ENCODE data around the gene CEMP1. TPM values are rescaled to one million over a fixed set of nuclear protein-coding genes. Genes with fewer than 3 reads are reported as not detected.

CEMP1 gene
- total RNA-seq, 1 experiment from 2014 or later: not detected

GRCh38 chr16:2507665-2508064, 23.5 kb downstream of the CEMP1 start:
- BruUV-seq (replicated peaks): no TSS peak

GRCh38 chr16:2507052-2507659, 24.1 kb downstream of the CEMP1 start:
- POLR2A ChIA-PET: no interaction called here
- intact Hi-C loops (cut with micrococcal nuclease; ENCODE audit: unreplicated experiment): no loop called here
- no TSS peak for BruUV-seq (replicated peaks)

More at GRCh38 chr16:2507665-2508064, 23.5 kb downstream of the CEMP1 start:
- POLR2A ChIA-PET: no interaction called here
- in situ Hi-C loops (cut with HindIII; ENCODE audit: low pct_unique_long_range_greater_than_20kb, low sequenced_read_pairs) (no loop called here), intact Hi-C loops (cut with micrococcal nuclease; ENCODE audit: unreplicated experiment) (no loop called here)
- Histone ChIP-seq H3K9me3 (ENCODE audit: control insufficient read depth, insufficient read depth, low read depth, low read length) (no peaks in the 10 kb centered on the region), H3K27ac (ENCODE audit: low read length) (no peak overlapping the region), H3K27me3 (ENCODE audit: control insufficient read depth, insufficient read depth, low read length) (no peaks in the 10 kb centered on the region), H3K36me3 (ENCODE audit: control insufficient read depth, insufficient read depth, low read length) (no peaks in the 10 kb centered on the region; the same call in 1 of the 2 replicates), H3K4me3 (ENCODE audit: low read depth in 2 of 2, low read length in 2 of 2) (no peak overlapping the region), H3K4me1 (ENCODE audit: control insufficient read depth, insufficient read depth, low read length) (peaks cover 5% of the 10 kb centered on the region)
- CTCF ChIA-PET: no interaction called here
- TF ChIP-seq POLR2AphosphoS5 (IDR thresholded peaks at IDR 0.05; ENCODE audit: low read depth, low read length): no peak
- no peak for TF ChIP-seq CTCF (IDR thresholded peaks at IDR 0.05)
- TF ChIP-seq SIN3A (IDR thresholded peaks at IDR 0.05; ENCODE audit: borderline replicate concordance, insufficient read depth, low read depth, low read length): no peak
- TF ChIP-seq TCF7L2 (IDR thresholded peaks at IDR 0.05; ENCODE audit: low read depth, low read length): no peak
- no peak for TF ChIP-seq REST (IDR thresholded peaks at IDR 0.05; ENCODE audit: insufficient read depth in 1 of 2, low read depth in 2 of 2, low read length in 1 of 2)
- DNase-seq (ENCODE audit: low read depth, low spot score) (no peak), ATAC-seq (no peak; the same call in 1 of the 2 replicates)

More at GRCh38 chr16:2507052-2507659, 24.1 kb downstream of the CEMP1 start:
- DNase-seq (ENCODE audit: low read depth, low spot score): no peak
- Histone ChIP-seq H3K27me3 (ENCODE audit: control insufficient read depth, insufficient read depth, low read length) (no peaks in the 10 kb centered on the region), H3K36me3 (ENCODE audit: control insufficient read depth, insufficient read depth, low read length) (no peaks in the 10 kb centered on the region; the same call in 1 of the 2 replicates), H3K9me3 (ENCODE audit: control insufficient read depth, insufficient read depth, low read depth, low read length) (no peaks in the 10 kb centered on the region), H3K27ac (ENCODE audit: low read length) (no peak overlapping the region), H3K4me1 (ENCODE audit: control insufficient read depth, insufficient read depth, low read length) (peaks cover 10% of the 10 kb centered on the region), H3K4me3 (ENCODE audit: low read depth in 2 of 2, low read length in 2 of 2) (no peak overlapping the region)
- TF ChIP-seq POLR2AphosphoS5 (IDR thresholded peaks at IDR 0.05; ENCODE audit: low read depth, low read length) (no peak), SIN3A (IDR thresholded peaks at IDR 0.05; ENCODE audit: borderline replicate concordance, insufficient read depth, low read depth, low read length) (no peak), CTCF (IDR thresholded peaks at IDR 0.05) (no peak), TCF7L2 (IDR thresholded peaks at IDR 0.05; ENCODE audit: low read depth, low read length) (no peak), REST (IDR thresholded peaks at IDR 0.05; ENCODE audit: insufficient read depth in 1 of 2, low read depth in 2 of 2, low read length in 1 of 2) (no peak)
- CTCF ChIA-PET: no interaction called here
- in situ Hi-C loops (cut with HindIII; ENCODE audit: low pct_unique_long_range_greater_than_20kb, low sequenced_read_pairs): no loop called here
- ATAC-seq: 0 out of 2 replicates have a peak, but pooled peaks have one; percentile 36

All from Panc1 (cell line).